Hepatocyte (in vitro differentiated cells): Measurements from ENCODE around the gene CNTN4.
"Not testable (repeated sequence)": the region's sequence is repeated elsewhere in the genome, so short reads cannot be mapped to it uniquely, and the experiment has no call there.

Experiments used
- CTCF ChIP-seq: fragments of 200-600 bp; sonication (generic); IDR thresholded peaks from 2 replicates; pipeline ENCODE4 v1.5.1; 2016; ENCODE audit warnings: antibody characterized with exemption, mild to moderate bottlenecking; ENCODE audit not compliant: poor library complexity
- EZH2 ChIP-seq: fragments of 200-600 bp; sonication (generic); IDR thresholded peaks from 2 replicates; pipeline ENCODE4 v1.6.1; 2016; ENCODE audit warnings: antibody characterized with exemption, mild to moderate bottlenecking, borderline replicate concordance
- EZH2phosphoT487 ChIP-seq: fragments of 200-600 bp; sonication (generic); IDR thresholded peaks from one replicate; pipeline ENCODE4 v1.6.1; 2018; ENCODE audit warnings: antibody characterized with exemption, mild to moderate bottlenecking, low read depth, moderate library complexity; ENCODE audit not compliant: unreplicated experiment, severe bottlenecking

GRCh38 chr3:2993130-2993529 lies 894.5 kb downstream of the CNTN4 start:
- not testable (repeated sequence) for TF ChIP-seq CTCF, EZH2, EZH2phosphoT487
